H1 (cell line): ENCODE data around the gene ZNF775. TPM values are rescaled to one million over a fixed set of nuclear protein-coding genes. Genes with fewer than 3 reads are reported as not detected.

ENCODE experiments used
- CTCF ChIA-PET: fragments of 300-600 bp; sonication (Branson Sonifier 250); formaldehyde crosslinking; loops from one replicate; lab custom pipeline; 2021; ENCODE audit not compliant: partially characterized antibody; lab: Charles Lee
- POLR2A ChIA-PET: fragments of 300-600 bp; sonication (Branson Sonifier 250); formaldehyde crosslinking; loops from one replicate; lab custom pipeline; 2021; ENCODE audit warnings: inconsistent platforms; ENCODE audit not compliant: partially characterized antibody; lab: Charles Lee
- DNase-seq, 2 experiments: peaks; one replicate each; pipeline versions ENCODE4 v3.0.0 to v3.0.0-alpha.2; 2010 to 2022; ENCODE audit warnings: low spot score in 2 of 2, low read depth in 1 of 2, mixed read lengths in 1 of 2
- FAIRE-seq: peaks from 2 replicates; lab custom pipeline; 2011; peaks lifted over from hg19 to GRCh38; lab: Jason Lieb, UNC
- H2AFZ ChIP-seq: 2 replicates; pipeline ENCODE4 v1.8.1; 2012; ENCODE audit warnings: low read length, inconsistent platforms
- H2AK5ac ChIP-seq: 2 replicates; pipeline ENCODE4 v1.6.1; 2013; ENCODE audit warnings: low read depth, low read length
- H2BK120ac ChIP-seq: replicated peaks from 2 replicates; pipeline ENCODE3; 2013; ENCODE audit warnings: low read depth, low read length, inconsistent platforms
- H2BK12ac ChIP-seq: 2 replicates; pipeline ENCODE4 v1.6.1; 2013; ENCODE audit warnings: low read depth, low read length
- H2BK15ac ChIP-seq: 2 replicates; pipeline ENCODE4 v1.6.1; 2013; ENCODE audit warnings: low read length
- H2BK20ac ChIP-seq: 2 replicates; pipeline ENCODE4 v1.6.1; 2013; ENCODE audit warnings: low read length
- H2BK5ac ChIP-seq: 2 replicates; pipeline ENCODE4 v1.6.1; 2013; ENCODE audit warnings: low read depth, low read length
- H3K14ac ChIP-seq: 2 replicates; pipeline ENCODE4 v1.6.1; 2013; ENCODE audit warnings: inconsistent platforms; ENCODE audit not compliant: insufficient read length
- H3K18ac ChIP-seq: 2 replicates; pipeline ENCODE4 v1.6.1; 2013; ENCODE audit warnings: low read length; ENCODE audit errors: extremely low read depth
- H3K23ac ChIP-seq: 2 replicates; pipeline ENCODE4 v1.6.1; 2013; ENCODE audit warnings: inconsistent platforms; ENCODE audit not compliant: insufficient read length
- H3K23me2 ChIP-seq: 2 replicates; pipeline ENCODE4 v1.6.1; 2013; ENCODE audit warnings: low read depth, low read length
- H3K27ac ChIP-seq: 2 replicates; pipeline ENCODE4 v1.6.1; 2011; ENCODE audit warnings: low read depth, low read length, inconsistent platforms
- H3K27me3 ChIP-seq, 4 experiments: replicated peaks in 1 of 4; 1 replicate in 1 of 4; 2 replicates in 3 of 4; pipeline versions ENCODE4 v1.6.1 to v1.8.1; 2011 to 2013; ENCODE audit warnings: low read length in 3 of 4, mild to moderate bottlenecking in 3 of 4, inconsistent platforms in 2 of 4, mixed read lengths in 2 of 4, moderate library complexity in 1 of 4; ENCODE audit not compliant: control insufficient read depth in 3 of 4, insufficient read depth in 3 of 4; ENCODE audit errors: extremely low read depth in 1 of 4
- H3K36me3 ChIP-seq, 4 experiments: 2 replicates each; pipeline versions ENCODE4 v1.6.1 to v1.8.1; 2011 to 2013; ENCODE audit warnings: mild to moderate bottlenecking in 4 of 4, low read length in 3 of 4, moderate library complexity in 2 of 4, control low read depth in 1 of 4, inconsistent platforms in 1 of 4; ENCODE audit not compliant: insufficient read depth in 4 of 4, control insufficient read depth in 2 of 4
- H3K4ac ChIP-seq: replicated peaks from 2 replicates; pipeline ENCODE3; 2013; ENCODE audit warnings: low read length, low read depth, mixed read lengths, inconsistent platforms; ENCODE audit not compliant: insufficient read length
- H3K4me1 ChIP-seq, 4 experiments: replicated peaks in 1 of 4; 1 replicate in 1 of 4; 2 replicates in 3 of 4; pipeline versions ENCODE4 v1.6.1 to v1.8.1; 2011 to 2013; ENCODE audit warnings: low read length in 3 of 4, inconsistent platforms in 2 of 4, mixed read lengths in 1 of 4; ENCODE audit not compliant: insufficient read depth in 4 of 4, control insufficient read depth in 3 of 4
- H3K4me2 ChIP-seq, 2 experiments: 2 replicates each; pipeline versions ENCODE4 v1.6.1 to v1.8.1; 2011 to 2013; ENCODE audit warnings: low read depth in 2 of 2, low read length in 2 of 2, control low read depth in 1 of 2, inconsistent platforms in 1 of 2, mild to moderate bottlenecking in 1 of 2; ENCODE audit not compliant: insufficient read depth in 1 of 2
- H3K4me3 ChIP-seq, 4 experiments: fragments of 200-600, 300-600 bp in 1 of 4; sonication (generic), shearing (Covaris generic), sonication (Bioruptor Twin) in 1 of 4; 2 replicates each; pipeline versions ENCODE4 v1.5.1 to v1.8.1; 2011 to 2016; ENCODE audit warnings: low read length in 4 of 4, low read depth in 3 of 4, control low read depth in 2 of 4, inconsistent platforms in 2 of 4, mild to moderate bottlenecking in 2 of 4, mixed read lengths in 1 of 4, moderate library complexity in 1 of 4; ENCODE audit not compliant: insufficient read depth in 2 of 4; ENCODE audit errors: extremely low read depth in 1 of 4
- H3K56ac ChIP-seq: replicated peaks from 2 replicates; pipeline ENCODE3; 2013; ENCODE audit warnings: low read depth, mild to moderate bottlenecking, mixed read lengths, low read length, inconsistent platforms; ENCODE audit not compliant: insufficient read length
- H3K79me1 ChIP-seq: 2 replicates; pipeline ENCODE4 v1.6.1; 2013; ENCODE audit warnings: low read depth, low read length, control low read depth
- H3K79me2 ChIP-seq, 2 experiments: 2 replicates each; pipeline versions ENCODE4 v1.6.1 to v1.8.1; 2012 to 2013; ENCODE audit warnings: low read length in 2 of 2, mild to moderate bottlenecking in 2 of 2, inconsistent platforms in 1 of 2; ENCODE audit not compliant: insufficient read depth in 2 of 2, control insufficient read depth in 1 of 2
- H3K9ac ChIP-seq, 4 experiments: replicated peaks in 1 of 4; 1 replicate in 1 of 4; 2 replicates in 3 of 4; pipeline versions ENCODE4 v1.6.1 to v1.8.1; 2011 to 2013; ENCODE audit warnings: low read depth in 3 of 4, low read length in 3 of 4, control low read depth in 2 of 4, mild to moderate bottlenecking in 2 of 4, moderate library complexity in 2 of 4, inconsistent platforms in 1 of 4; ENCODE audit errors: extremely low read depth in 1 of 4
- H3K9me3 ChIP-seq, 2 experiments: 2 replicates each; pipeline versions ENCODE4 v1.6.1 to v1.8.1; 2012 to 2013; ENCODE audit warnings: mild to moderate bottlenecking in 2 of 2, moderate library complexity in 2 of 2, control low read depth in 1 of 2, inconsistent platforms in 1 of 2, low read depth in 1 of 2, low read length in 1 of 2, mixed read lengths in 1 of 2; ENCODE audit not compliant: insufficient read depth in 2 of 2
- H4K20me1 ChIP-seq, 2 experiments: replicated peaks in 1 of 2; 2 replicates each; pipeline versions ENCODE3 to v1.8.1; 2011 to 2013; ENCODE audit warnings: inconsistent platforms in 2 of 2, low read length in 2 of 2, mild to moderate bottlenecking in 1 of 2; ENCODE audit not compliant: insufficient read depth in 2 of 2, control insufficient read depth in 1 of 2
- H4K5ac ChIP-seq: 2 replicates; pipeline ENCODE4 v1.6.1; 2013; ENCODE audit warnings: low read length, low read depth, mixed read lengths, inconsistent platforms; ENCODE audit not compliant: insufficient read length
- H4K8ac ChIP-seq: 2 replicates; pipeline ENCODE4 v1.8.0; 2013; ENCODE audit warnings: mild to moderate bottlenecking, moderate library complexity, low read length, inconsistent platforms; ENCODE audit not compliant: insufficient read depth; ENCODE audit errors: extremely low read depth
- H4K91ac ChIP-seq: replicated peaks from 2 replicates; pipeline ENCODE3; 2013; ENCODE audit warnings: low read length, mixed read lengths, inconsistent platforms; ENCODE audit not compliant: insufficient read length
- CBX5 ChIP-seq: fragments of 300-800, 300-1000 bp; sonication (generic); IDR thresholded peaks from 2 replicates; pipeline ENCODE4 v1.7.1; 2016; ENCODE audit warnings: antibody characterized with exemption, low read length, low read depth
- CHD1 ChIP-seq: IDR thresholded peaks from 2 replicates; pipeline ENCODE4 v1.6.1; 2012; ENCODE audit warnings: low read depth, low read length, improper control_type of control experiment
- EGR1 ChIP-seq: IDR thresholded peaks from 2 replicates; pipeline ENCODE4 v1.6.1; 2011; ENCODE audit warnings: low read depth, low read length, borderline replicate concordance
- EP300 ChIP-seq, 2 experiments: IDR thresholded peaks; 1 replicate in 1 of 2; 2 replicates in 1 of 2; pipeline ENCODE4 v1.6.1; 2011 to 2012; ENCODE audit warnings: low read depth in 2 of 2, low read length in 2 of 2, mild to moderate bottlenecking in 2 of 2, borderline replicate concordance in 1 of 2, inconsistent platforms in 1 of 2, moderate library complexity in 1 of 2
- JUND ChIP-seq: IDR thresholded peaks from 2 replicates; pipeline ENCODE4 v1.6.1; 2011; ENCODE audit warnings: mild to moderate bottlenecking, improper control_type of control experiment, low read length
- KDM5A ChIP-seq: fragments of 200-600 bp; IDR thresholded peaks from 2 replicates; pipeline ENCODE4 v1.7.1; 2012; ENCODE audit warnings: mild to moderate bottlenecking, low read length, inconsistent platforms, mixed read lengths
- MAX ChIP-seq: IDR thresholded peaks from 2 replicates; pipeline ENCODE4 v1.6.1; 2012; ENCODE audit warnings: inconsistent platforms
- RAD21 ChIP-seq, 2 experiments: IDR thresholded peaks in 1 of 2; conservative IDR thresholded peaks in 1 of 2; 2 replicates each; pipeline ENCODE4 v1.6.1; 2011; ENCODE audit warnings: low read depth in 2 of 2, low read length in 2 of 2, improper control_type of control experiment in 1 of 2, inconsistent platforms in 1 of 2, mild to moderate bottlenecking in 1 of 2, moderate library complexity in 1 of 2
- RXRA ChIP-seq: IDR thresholded peaks from 2 replicates; pipeline ENCODE4 v1.6.1; 2011; ENCODE audit warnings: low read depth, mild to moderate bottlenecking, low read length, moderate library complexity; ENCODE audit not compliant: insufficient read depth
- SIX5 ChIP-seq: IDR thresholded peaks from 2 replicates; pipeline ENCODE4 v1.6.1; 2011; ENCODE audit warnings: mild to moderate bottlenecking, low read depth, low read length
- USF2 ChIP-seq: IDR thresholded peaks from 2 replicates; pipeline ENCODE4 v1.6.1; 2011; ENCODE audit warnings: low read length, improper control_type of control experiment
- YY1 ChIP-seq: IDR thresholded peaks from 2 replicates; pipeline ENCODE4 v1.6.1; 2011; ENCODE audit warnings: low read depth, mild to moderate bottlenecking, low read length
- WGBS, 2 experiments: shearing (Covaris generic) in 1 of 2; methylation state at CpG; one replicate each; pipeline versions ENCODE4 v1.1.6 to v1.1.7; 2013 to 2015; ENCODE audit warnings: low lambda C conversion rate in 2 of 2, mixed read lengths in 2 of 2, inconsistent platforms in 1 of 2, low coverage in 1 of 2, missing lambda C conversion rate in 1 of 2; ENCODE audit not compliant: insufficient replicate concordance in 2 of 2, insufficient coverage in 1 of 2, insufficient read length in 1 of 2; ENCODE audit errors: extremely low coverage in 1 of 2, missing lambda C conversion rate in 1 of 2; 5-methylcytosine and 5-hydroxymethylcytosine counted together
- polyA plus RNA-seq, 7 experiments: library from polyadenylated mRNA; depleted of rRNA in 3 of 7; stranded (reverse) in 5 of 7; unstranded in 2 of 7; fragments of >200 nt in 5 of 7; fragments of 200-250 nt in 2 of 7; gene quantifications; 1 replicate in 5 of 7; 2 replicates in 1 of 7; 4 replicates in 1 of 7; pipeline versions ENCODE4 v1.2.1 to v1.2.3, GENCODE V29; 2011 to 2013; ENCODE audit warnings: missing spikeins in 2 of 7, mixed read lengths in 2 of 7
- total RNA-seq: library from RNA; stranded (reverse); fragmentation: NEBNext Ultra II Directional; extraction: Animal tissue kit (Norgen Biotek cat#: 25700); gene quantifications from 2 replicates; pipeline ENCODE4 v1.2.1, GENCODE V29; 2021

Gene ZNF775
- total and polyA plus RNA-seq, 2 of the 8 experiments (the other 6 are each of a cell fraction or from before 2014, with no cell fraction given) = 13.6 to 21.5 TPM

- H2BK12ac ChIP-seq = no peak overlapping the region
- 99% methylated on average over 4 of the region's 4 CpGs; no CpG with 5 or more reads in 1 of the 2 experiments for WGBS, 2 experiments
- H2BK20ac ChIP-seq = no peak overlapping the region
- no peaks in the 10 kb centered on the region; the same call in 1 of the 2 replicates for H3K79me1 ChIP-seq
- no peak overlapping the region for H3K9ac ChIP-seq
- H3K23me2 ChIP-seq = peaks cover 14% of the 10 kb centered on the region; the same call in 1 of the 2 replicates
- ChIA-PET CTCF (interaction anchor here (1.0 to 1.9 kb wide), 6 partner anchors 9 to 511 kb away, joined by 3 to 5 read pairs (median 4); no protein-coding TSS in a partner anchor), POLR2A (interaction anchor here (1.0 to 3.8 kb wide), 6 partner anchors 9 to 48 kb away, joined by 3 to 43 read pairs (median 6); no protein-coding TSS in a partner anchor)
- H3K9me3 ChIP-seq = no peaks in the 10 kb centered on the region
- no peaks in the 10 kb centered on the region for H3K36me3 ChIP-seq
- H2AK5ac ChIP-seq = no peak overlapping the region
- no peak overlapping the region; the same call in 1 of the 2 replicates for H2BK15ac ChIP-seq
- FAIRE-seq (no peak), DNase-seq (no peak)
- H3K79me2 ChIP-seq = no peaks in the 10 kb centered on the region
- H3K23ac ChIP-seq = no peak overlapping the region
- no peak overlapping the region for H3K14ac ChIP-seq
- H3K4me1 ChIP-seq = peaks cover 14 to 21% (median 15%) of the 10 kb centered on the region in 4 experiments
- no peak overlapping the region for H3K4me3 ChIP-seq
- peaks cover 0 to 5% of the 10 kb centered on the region in 2 experiments for H4K20me1 ChIP-seq
- H3K18ac ChIP-seq = no peak overlapping the region
- H3K56ac ChIP-seq = no peak overlapping the region
- no peak overlapping the region for H4K91ac ChIP-seq
- no peak overlapping the region for H2BK5ac ChIP-seq
- no peak overlapping the region for H3K27ac ChIP-seq
- H2BK120ac ChIP-seq = no peak overlapping the region
- no peak overlapping the region for H4K5ac ChIP-seq
- H2AFZ ChIP-seq = no peak overlapping the region
- H3K27me3 ChIP-seq = no peaks in the 10 kb centered on the region; a peak in 1 of 7 replicates
- H3K4ac ChIP-seq = no peak overlapping the region
- H3K4me2 ChIP-seq = no peak overlapping the region
- H4K8ac ChIP-seq = no peak overlapping the region
- TF ChIP-seq CHD1 (no peak), MAX (no peak), EGR1 (no peak), YY1 (no peak), USF2 (no peak), EP300 (IDR thresholded peaks at IDR 0.05; ENCODE audit: borderline replicate concordance in 1 of 2, low read depth in 2 of 2, low read length in 2 of 2) (no peak), SIX5 (no peak), CBX5 (no peak), RAD21 (IDR thresholded peaks at IDR 0.05 in 1 of 2, conservative IDR thresholded peaks at IDR 0.05 in 1 of 2; ENCODE audit: low read depth in 2 of 2, low read length in 2 of 2) (no peak), KDM5A (no peak), RXRA (no peak), JUND (no peak)
These were observed 15.8 kb upstream of the ZNF775 start for GRCh38 chr7:150363370-150363769.
